T-helper 17 cell (primary cell): ENCODE results near the gene OR2V2. TPM values are rescaled to one million over a fixed set of nuclear protein-coding genes. Genes with fewer than 3 reads are reported as not detected.

Source experiments
- ATAC-seq: fragments of 150-1000 bp; cut with Tn5 transposase; 2 replicates; pipeline ENCODE4 v1.10.0; 2021; ENCODE audit warnings: mild to moderate bottlenecking, moderate library complexity
- DNase-seq, 3 donors: peaks; one replicate each; pipeline versions ENCODE4 v3.0.0 to v3.0.0-alpha.2; 2020 to 2021
- H3K9me3 ChIP-seq: one replicate; pipeline ENCODE4 v1.7.0; 2013; ENCODE audit warnings: low read length, mild to moderate bottlenecking; ENCODE audit not compliant: control insufficient read depth, poor library complexity, severe bottlenecking
- H3K27ac Mint-ChIP-seq: one replicate; pipeline ENCODE4 v1.8.0; 2022; ENCODE audit warnings: mild to moderate bottlenecking, moderate library complexity, mixed read lengths
- H3K27me3 Mint-ChIP-seq: one replicate; pipeline ENCODE4 v1.8.0; 2022; ENCODE audit warnings: mixed read lengths
- H3K36me3 Mint-ChIP-seq: one replicate; pipeline ENCODE4 v1.8.0; 2022; ENCODE audit warnings: low read depth, mixed read lengths
- H3K4me1 Mint-ChIP-seq: one replicate; pipeline ENCODE4 v1.8.0; 2022; ENCODE audit warnings: mild to moderate bottlenecking, mixed read lengths
- H3K4me3 Mint-ChIP-seq: one replicate; pipeline ENCODE4 v1.8.0; 2022; ENCODE audit warnings: mild to moderate bottlenecking, moderate library complexity, mixed read lengths
- total RNA-seq, 4 donors: library from RNA in 2 of 4; stranded (reverse) in 2 of 4; gene quantifications; one replicate each; pipeline ENCODE4 v1.2.3 and lab custom pipeline; 2022 to 2026

Gene OR2V2
- total RNA-seq, 2 donors from 2014 or later, result not detected

GRCh38 chr5:181187500-181188213, 40.3 kb downstream of the OR2V2 start:
- Mint-ChIP-seq H3K27ac (peak overlapping the region; percentile 96), H3K27me3 (peaks cover 4% of the 10 kb centered on the region), H3K4me1 (peaks cover 51% of the 10 kb centered on the region), H3K4me3 (peak overlapping the region; percentile 92), H3K36me3 (peaks cover 2% of the 10 kb centered on the region)
- DNase-seq, result no peak
- no peaks in the 10 kb centered on the region for H3K9me3 ChIP-seq
- ATAC-seq, result no peak

GRCh38 chr5:181188700-181189362, 41.4 kb downstream of the OR2V2 start:
- peak; percentile 1 for ATAC-seq
- H3K27me3 Mint-ChIP-seq, result peaks cover 4% of the 10 kb centered on the region
- H3K9me3 ChIP-seq, result no peaks in the 10 kb centered on the region
- H3K4me3 Mint-ChIP-seq, result peak overlapping the region; percentile 92
- H3K27ac Mint-ChIP-seq, result peak overlapping the region; percentile 96
- DNase-seq, result peak in 2 of 3 donors; percentile 60 to 64
- peaks cover 2% of the 10 kb centered on the region for H3K36me3 Mint-ChIP-seq
- peaks cover 54% of the 10 kb centered on the region for H3K4me1 Mint-ChIP-seq

GRCh38 chr5:181189363-181189961, 42.1 kb downstream of the OR2V2 start:
- DNase-seq, result peak in 2 of 3 donors; percentile 29 to 43
- H3K4me3 Mint-ChIP-seq, result peak overlapping the region; percentile 92
- H3K27me3 Mint-ChIP-seq, result peaks cover 4% of the 10 kb centered on the region
- peak; percentile 52 for ATAC-seq
- peaks cover 49% of the 10 kb centered on the region for H3K4me1 Mint-ChIP-seq
- peaks cover 2% of the 10 kb centered on the region for H3K36me3 Mint-ChIP-seq
- no peaks in the 10 kb centered on the region for H3K9me3 ChIP-seq
- H3K27ac Mint-ChIP-seq, result peak overlapping the region; percentile 96

- peak; percentile 8 for ATAC-seq
Observed at GRCh38 chr5:181189962-181190710, 42.8 kb downstream of the OR2V2 start.

GRCh38 chr5:181190711-181191525, 43.5 kb downstream of the OR2V2 start:
- peaks cover 2% of the 10 kb centered on the region for H3K36me3 Mint-ChIP-seq
- DNase-seq (peak in 2 of 3 donors; percentile 38 to 44), ATAC-seq (peak; percentile 13)
- H3K4me3 Mint-ChIP-seq, result peak overlapping the region; percentile 92
- H3K27ac Mint-ChIP-seq, result peak overlapping the region; percentile 96
- H3K4me1 Mint-ChIP-seq, result peaks cover 45% of the 10 kb centered on the region
- peaks cover 4% of the 10 kb centered on the region for H3K27me3 Mint-ChIP-seq
- no peaks in the 10 kb centered on the region for H3K9me3 ChIP-seq

More at GRCh38 chr5:181189962-181190710, 42.8 kb downstream of the OR2V2 start:
- peak overlapping the region; percentile 96 for H3K27ac Mint-ChIP-seq
- peaks cover 2% of the 10 kb centered on the region for H3K36me3 Mint-ChIP-seq
- H3K27me3 Mint-ChIP-seq, result peaks cover 4% of the 10 kb centered on the region
- no peak for DNase-seq
- peaks cover 45% of the 10 kb centered on the region for H3K4me1 Mint-ChIP-seq
- H3K9me3 ChIP-seq, result no peaks in the 10 kb centered on the region
- peak overlapping the region; percentile 92 for H3K4me3 Mint-ChIP-seq

GRCh38 chr5:181191526-181192336, 44.3 kb downstream of the OR2V2 start:
- DNase-seq, result peak; percentile 92 to 98 (median 92)
- Mint-ChIP-seq H3K4me1 (peaks cover 45% of the 10 kb centered on the region), H3K27me3 (peaks cover 4% of the 10 kb centered on the region), H3K4me3 (peak overlapping the region; percentile 92), H3K36me3 (peaks cover 2% of the 10 kb centered on the region), H3K27ac (peak overlapping the region; percentile 96)
- H3K9me3 ChIP-seq, result no peaks in the 10 kb centered on the region
- ATAC-seq, result peak; percentile 76

GRCh38 chr5:181192337-181193046, 45.1 kb downstream of the OR2V2 start:
- Mint-ChIP-seq H3K4me3 (peak overlapping the region; percentile 92), H3K27me3 (peaks cover 4% of the 10 kb centered on the region), H3K27ac (peak overlapping the region; percentile 96), H3K4me1 (peaks cover 45% of the 10 kb centered on the region), H3K36me3 (peaks cover 2% of the 10 kb centered on the region)
- ATAC-seq (no peak), DNase-seq (no peak)
- no peaks in the 10 kb centered on the region for H3K9me3 ChIP-seq

GRCh38 chr5:181193656-181194055, 46.3 kb downstream of the OR2V2 start:
- H3K9me3 ChIP-seq, result no peaks in the 10 kb centered on the region
- Mint-ChIP-seq H3K27me3 (peaks cover 2% of the 10 kb centered on the region), H3K27ac (peak overlapping the region; percentile 62), H3K36me3 (peaks cover 2% of the 10 kb centered on the region), H3K4me1 (peaks cover 37% of the 10 kb centered on the region), H3K4me3 (no peak overlapping the region)
- no peak for DNase-seq
- no peak for ATAC-seq

GRCh38 chr5:181194489-181195248, 47.3 kb downstream of the OR2V2 start:
- H3K4me3 Mint-ChIP-seq, result no peak overlapping the region
- DNase-seq (no peak), ATAC-seq (no peak)
- H3K27ac Mint-ChIP-seq, result no peak overlapping the region
- no peaks in the 10 kb centered on the region for H3K9me3 ChIP-seq
- peaks cover 2% of the 10 kb centered on the region for H3K36me3 Mint-ChIP-seq
- H3K27me3 Mint-ChIP-seq, result no peaks in the 10 kb centered on the region
- H3K4me1 Mint-ChIP-seq, result peaks cover 31% of the 10 kb centered on the region

GRCh38 chr5:181195249-181195761, 47.9 kb downstream of the OR2V2 start:
- H3K27ac Mint-ChIP-seq, result no peak overlapping the region
- H3K4me3 Mint-ChIP-seq, result no peak overlapping the region
- peaks cover 2% of the 10 kb centered on the region for H3K36me3 Mint-ChIP-seq

More at GRCh38 chr5:181195249-181195761, 47.9 kb downstream of the OR2V2 start:
- ATAC-seq (no peak), DNase-seq (no peak)
- Mint-ChIP-seq H3K27me3 (no peaks in the 10 kb centered on the region), H3K4me1 (peaks cover 27% of the 10 kb centered on the region)
- H3K9me3 ChIP-seq, result no peaks in the 10 kb centered on the region
